ENCODE measurements around the gene HMGN4. TPM values are rescaled to one million over a fixed set of nuclear protein-coding genes. Genes with fewer than 3 reads are reported as not detected.

HMGN4 gene
- total and polyA plus RNA-seq, 2 of the 8 experiments (the other 6 are each of a cell fraction or from before 2014, with no cell fraction given): 23.4 to 66.4 TPM

- no peaks in the 10 kb centered on the region for H4K20me1 ChIP-seq (replicated peaks in 1 of 2; ENCODE audit: control insufficient read depth in 1 of 2, insufficient read depth in 2 of 2, low read length in 2 of 2)
- H3K27me3 ChIP-seq (replicated peaks in 1 of 4; ENCODE audit: control insufficient read depth in 3 of 4, extremely low read depth in 1 of 4, insufficient read depth in 3 of 4, low read length in 3 of 4): peaks cover 0 to 4% (median 0%) of the 10 kb centered on the region in 4 experiments; a peak in 2 of 7 replicates
- no peak overlapping the region for H3K18ac ChIP-seq (ENCODE audit: extremely low read depth, low read length)
- no peak overlapping the region for H2BK120ac ChIP-seq (replicated peaks; ENCODE audit: low read depth, low read length)
- no peak overlapping the region for H3K56ac ChIP-seq (replicated peaks; ENCODE audit: insufficient read length, low read depth, low read length)
- no peaks in the 10 kb centered on the region for H3K79me2 ChIP-seq (ENCODE audit: control insufficient read depth in 1 of 2, insufficient read depth in 2 of 2, low read length in 2 of 2)
- no peak for FAIRE-seq
- H4K8ac ChIP-seq (ENCODE audit: extremely low read depth, insufficient read depth, low read length): no peak overlapping the region
- H2AFZ ChIP-seq (ENCODE audit: low read length): no peak overlapping the region
- peak overlapping the region; percentile 50 to 86 (median 72); a peak in 6 of 8 replicates for H3K4me3 ChIP-seq (ENCODE audit: extremely low read depth in 1 of 4, insufficient read depth in 2 of 4, low read depth in 3 of 4, low read length in 4 of 4)
- no peak overlapping the region for H3K27ac ChIP-seq (ENCODE audit: low read depth, low read length)
- no peak overlapping the region for H3K4ac ChIP-seq (replicated peaks; ENCODE audit: insufficient read length, low read depth, low read length)
- DNase-seq (ENCODE audit: low read depth in 1 of 2, low spot score in 2 of 2): no peak
- CTCF ChIA-PET (ENCODE audit: partially characterized antibody): interaction anchor here (0.6 to 14.7 kb wide), 5 partner anchors 10 to 255 kb away, joined by 3 to 134 read pairs (median 3); partner anchors contain the start of gene ABT1
- H3K79me1 ChIP-seq (ENCODE audit: low read depth, low read length): no peaks in the 10 kb centered on the region
- peak overlapping the region; percentile 57 to 71 for H3K4me2 ChIP-seq (ENCODE audit: insufficient read depth in 1 of 2, low read depth in 2 of 2, low read length in 2 of 2)
- POLR2A ChIA-PET (ENCODE audit: partially characterized antibody): interaction anchor here (1.0 to 4.1 kb wide), 4 partner anchors 18 to 361 kb away, joined by 3 to 29 read pairs (median 6); a partner anchor contains a TSS
- H3K36me3 ChIP-seq (ENCODE audit: control insufficient read depth in 2 of 4, insufficient read depth in 4 of 4, low read length in 3 of 4): no peaks in the 10 kb centered on the region
- H2AK5ac ChIP-seq (ENCODE audit: low read depth, low read length): no peak overlapping the region
- H2BK5ac ChIP-seq (ENCODE audit: low read depth, low read length): no peak overlapping the region
- H3K9me3 ChIP-seq (ENCODE audit: insufficient read depth in 2 of 2, low read depth in 1 of 2, low read length in 1 of 2): no peaks in the 10 kb centered on the region
- no peak overlapping the region for H2BK20ac ChIP-seq (ENCODE audit: low read length)
- 46% methylated on average over 7 of the region's 7 CpGs; no CpG with 5 or more reads in 1 of the 2 experiments for WGBS, 2 experiments (ENCODE audit: extremely low coverage in 1 of 2, insufficient coverage in 1 of 2, insufficient read length in 1 of 2, insufficient replicate concordance in 2 of 2, low coverage in 1 of 2, low lambda C conversion rate in 2 of 2, missing lambda C conversion rate in 1 of 2)
- no peak overlapping the region for H3K23ac ChIP-seq (ENCODE audit: insufficient read length)
- H4K91ac ChIP-seq (replicated peaks; ENCODE audit: insufficient read length, low read length): no peak overlapping the region
- peaks cover 4% of the 10 kb centered on the region; the same call in 1 of the 2 replicates for H3K23me2 ChIP-seq (ENCODE audit: low read depth, low read length)
- no peak overlapping the region for H3K14ac ChIP-seq (ENCODE audit: insufficient read length)
- no peak overlapping the region for H2BK15ac ChIP-seq (ENCODE audit: low read length)
- H4K5ac ChIP-seq (ENCODE audit: insufficient read length, low read depth, low read length): no peak overlapping the region
- no peak overlapping the region for H2BK12ac ChIP-seq (ENCODE audit: low read depth, low read length)
- H3K9ac ChIP-seq (replicated peaks in 1 of 4; ENCODE audit: extremely low read depth in 1 of 4, low read depth in 3 of 4, low read length in 3 of 4): no peak overlapping the region
- no peaks in the 10 kb centered on the region for H3K4me1 ChIP-seq (replicated peaks in 1 of 4; ENCODE audit: control insufficient read depth in 3 of 4, insufficient read depth in 4 of 4, low read length in 3 of 4)
- TF ChIP-seq SUZ12 (IDR thresholded peaks at IDR 0.05; ENCODE audit: low read length) (no peak), NANOG (IDR thresholded peaks at IDR 0.05; ENCODE audit: insufficient read depth, low read depth, low read length, poor library complexity, severe bottlenecking) (no peak), EGR1 (IDR thresholded peaks at IDR 0.05; ENCODE audit: borderline replicate concordance, low read depth, low read length) (no peak), E2F6 (IDR thresholded peaks at IDR 0.05) (no peak), MAFK (IDR thresholded peaks at IDR 0.05; ENCODE audit: low read depth, low read length) (no peak), USF2 (IDR thresholded peaks at IDR 0.05; ENCODE audit: low read length) (no peak), RNF2 (IDR thresholded peaks at IDR 0.05; ENCODE audit: borderline replicate concordance, low read depth, low read length, missing control alignments, poor library complexity, severe bottlenecking) (no peak), SIRT6 (IDR thresholded peaks at IDR 0.05; ENCODE audit: low read length) (no peak), TAF7 (optimal IDR thresholded peaks at IDR 0.05; ENCODE audit: borderline replicate concordance, low read depth, low read length) (no peak), KDM5A (IDR thresholded peaks at IDR 0.05; ENCODE audit: low read length) (no peak), SAP30 (IDR thresholded peaks at IDR 0.05; ENCODE audit: insufficient read depth, insufficient replicate concordance, low read length) (no peak)
Observed at GRCh38 chr6:26576407-26576843, 38.3 kb downstream of the HMGN4 start.
